A549 (cell line): Measurements from ENCODE around the gene HSPBP1. TPM values are rescaled to one million over a fixed set of nuclear protein-coding genes. Genes with fewer than 3 reads are reported as not detected.

Experiments used
- ATAC-seq, 2 experiments: fragments of 200-7000 bp in 1 of 2; fragments of >200 bp in 1 of 2; cut with Nextera tagmentation in 1 of 2; cut with Tn5 transposase in 1 of 2; 3 replicates each; pipeline versions ENCODE4 v1.8.0 to v1.9.1; 2018 to 2020; ENCODE audit warnings: mild to moderate bottlenecking in 1 of 2, moderate library complexity in 1 of 2
- CTCF ChIA-PET: fragments of 300-600 bp; sonication (Branson Sonifier 250); formaldehyde crosslinking; extraction: SDS; loops from one replicate; lab custom pipeline; 2021; ENCODE audit warnings: antibody characterized with exemption, inconsistent platforms; lab: Yijun Ruan, JAX
- POLR2A ChIA-PET: fragments of 350-600 bp; formaldehyde crosslinking; extraction: SDS; loops from one replicate; lab custom pipeline; 2021; ENCODE audit warnings: antibody characterized with exemption, inconsistent platforms; lab: Yijun Ruan, JAX
- DNase-seq, 2 experiments: peaks; one replicate each; pipeline versions ENCODE4 v3.0.0 to v3.0.0-alpha.2; 2011 to 2016; ENCODE audit warnings: low read depth in 1 of 2, low spot score in 1 of 2
- FAIRE-seq: peaks from 2 replicates; lab custom pipeline; 2011; peaks lifted over from hg19 to GRCh38; lab: Jason Lieb, UNC
- H3K27ac ChIP-seq, 2 experiments: fragments of >200 bp; sonication (Bioruptor Twin); formaldehyde crosslinking; 3 replicates each; pipeline ENCODE4 v1.5.1; 2016 to 2017
- H3K4me1 ChIP-seq: fragments of >200 bp; sonication (Bioruptor Twin); formaldehyde crosslinking; 3 replicates; pipeline ENCODE4 v1.6.1; 2016
- H3K4me2 ChIP-seq: fragments of >200 bp; sonication (Bioruptor Twin); formaldehyde crosslinking; 3 replicates; pipeline ENCODE4 v1.6.1; 2016
- H3K4me3 ChIP-seq: fragments of >200 bp; sonication (Bioruptor Twin); formaldehyde crosslinking; 3 replicates; pipeline ENCODE4 v1.5.1; 2016
- H3K9me3 ChIP-seq: fragments of >200 bp; sonication (Bioruptor Twin); formaldehyde crosslinking; 3 replicates; pipeline ENCODE4 v1.6.1; 2016
- ATOH8 ChIP-seq: fragments of 250-450 bp; sonication (Bioruptor Pico); IDR thresholded peaks from 2 replicates; pipeline ENCODE4 v1.5.0; 2020; ENCODE audit warnings: low read depth, mild to moderate bottlenecking, moderate library complexity
- CBX8 ChIP-seq: fragments of 200-600 bp; sonication (generic); IDR thresholded peaks from 2 replicates; pipeline ENCODE4 v1.6.1; 2016
- E2F6 ChIP-seq: IDR thresholded peaks from 2 replicates; pipeline ENCODE4 v1.6.1; 2012; ENCODE audit warnings: low read depth, borderline replicate concordance
- EHMT2 ChIP-seq: fragments of 200-600 bp; sonication (generic); IDR thresholded peaks from 2 replicates; pipeline ENCODE4 v1.6.1; 2016; ENCODE audit warnings: antibody characterized with exemption, low read depth, mild to moderate bottlenecking, moderate library complexity
- FOSL2 ChIP-seq, 2 experiments: fragments of 450-650 bp in 1 of 2; fragments of >200 bp in 1 of 2; sonication (Bioruptor Twin) in 1 of 2; formaldehyde crosslinking; IDR thresholded peaks; 2 replicates each; pipeline versions ENCODE4 v1.5.0 to v1.6.1; 2016 to 2020; ENCODE audit warnings: mild to moderate bottlenecking in 1 of 2, moderate library complexity in 1 of 2
- HES2 ChIP-seq: fragments of >200 bp; sonication (Bioruptor Twin); formaldehyde crosslinking; IDR thresholded peaks from 2 replicates; pipeline ENCODE4 v1.6.1; 2016
- HMGXB4 ChIP-seq: fragments of 250-450 bp; sonication (Bioruptor Pico); IDR thresholded peaks from 2 replicates; pipeline ENCODE4 v1.5.0; 2021; ENCODE audit warnings: mild to moderate bottlenecking, moderate library complexity, borderline replicate concordance
- HOXB13 ChIP-seq: fragments of 250-450 bp; sonication (Bioruptor Pico); IDR thresholded peaks from 2 replicates; pipeline ENCODE4 v1.5.0; 2020; ENCODE audit warnings: low read depth, mild to moderate bottlenecking, moderate library complexity
- JUN ChIP-seq, 2 experiments: fragments of >200 bp; sonication (Bioruptor Twin); formaldehyde crosslinking; IDR thresholded peaks; 2 replicates in 1 of 2; 3 replicates in 1 of 2; pipeline ENCODE4 v1.6.1; 2016 to 2017
- KDM5A ChIP-seq: fragments of 200-600 bp; sonication (generic); IDR thresholded peaks from 2 replicates; pipeline ENCODE4 v1.6.1; 2016; ENCODE audit warnings: antibody characterized with exemption, mild to moderate bottlenecking
- MAFK ChIP-seq: fragments of 450-650 bp; IDR thresholded peaks from 2 replicates; pipeline ENCODE4 v1.6.1; 2014; ENCODE audit not compliant: partially characterized antibody
- PBX3 ChIP-seq: IDR thresholded peaks from 2 replicates; pipeline ENCODE4 v1.6.1; 2012
- PHF8 ChIP-seq: fragments of 200-600 bp; sonication (generic); IDR thresholded peaks from 2 replicates; pipeline ENCODE4 v1.6.1; 2016; ENCODE audit warnings: low read depth, mild to moderate bottlenecking, antibody characterized with exemption, moderate library complexity, borderline replicate concordance
- RAD21 ChIP-seq, 2 experiments: fragments of >200 bp in 1 of 2; sonication (Bioruptor Twin) in 1 of 2; formaldehyde crosslinking in 1 of 2; IDR thresholded peaks in 1 of 2; conservative IDR thresholded peaks in 1 of 2; 2 replicates in 1 of 2; 3 replicates in 1 of 2; pipeline ENCODE4 v1.6.1; 2012 to 2018; ENCODE audit warnings: inconsistent platforms in 1 of 2
- SMC3 ChIP-seq: fragments of >200 bp; sonication (Bioruptor Twin); formaldehyde crosslinking; IDR thresholded peaks from 3 replicates; pipeline ENCODE4 v1.6.1; 2018; ENCODE audit warnings: inconsistent platforms
- ZC3H11A ChIP-seq: fragments of 450-650 bp; IDR thresholded peaks from 2 replicates; pipeline ENCODE4 v1.6.1; 2014; ENCODE audit warnings: antibody characterized with exemption, mild to moderate bottlenecking
- ZNF302 ChIP-seq: fragments of 250-450 bp; sonication (Bioruptor Pico); IDR thresholded peaks from 2 replicates; pipeline ENCODE4 v1.9.0; 2021; ENCODE audit warnings: inconsistent platforms, mild to moderate bottlenecking, moderate library complexity
- WGBS: methylation state at CpG from one replicate; pipeline ENCODE4 v1.1.6; 2017; ENCODE audit errors: missing lambda C conversion rate; 5-methylcytosine and 5-hydroxymethylcytosine counted together
- polyA plus RNA-seq, 4 experiments: library from polyadenylated mRNA; depleted of rRNA in 3 of 4; stranded (reverse); fragments of >200 nt; fragmentation: RNase III in 1 of 4; extraction: RNeasy Plus Mini Kit Qiagen cat#74134 plus additional on column Dnase treatment in 1 of 4; gene quantifications; 2 replicates in 3 of 4; 3 replicates in 1 of 4; pipeline ENCODE4 v1.2.3, GENCODE V29; 2011 to 2017

Gene HSPBP1
- polyA plus RNA-seq, 2 of the 4 experiments (the other 2 are of a cell fraction), result 52.1 to 121 TPM

- no peak overlapping the region for H3K27ac ChIP-seq
- ATAC-seq (no peak), FAIRE-seq (no peak), DNase-seq (no peak)
- CTCF ChIA-PET, result interaction anchor here (1.1 to 7.9 kb wide), 3 partner anchors 13 to 230 kb away, joined by 3 to 44 read pairs (median 3); partner anchors contain the start of genes PPP6R1 and TMEM238
- WGBS, result 94% methylated on average over 17 of the region's 36 CpGs
- POLR2A ChIA-PET, result no interaction called here
- H3K9me3 ChIP-seq, result no peaks in the 10 kb centered on the region
- no peak overlapping the region for H3K4me3 ChIP-seq
- TF ChIP-seq HOXB13 (CRISPR knock-in tag) (no peak), KDM5A (no peak), PHF8 (no peak), E2F6 (no peak), SMC3 (no peak), JUN (IDR thresholded peaks at IDR 0.05) (no peak)
- peaks cover 8% of the 10 kb centered on the region; the same call in 1 of the 3 replicates for H3K4me1 ChIP-seq
- no peak overlapping the region for H3K4me2 ChIP-seq
Observed at GRCh38 chr19:55273978-55274707, 5.8 kb downstream of the HSPBP1 start.

GRCh38 chr19:55272142-55272541 lies 7.8 kb downstream of the HSPBP1 start:
- CTCF ChIA-PET, result interaction anchor here (1.2 to 7.9 kb wide), 3 partner anchors 11 to 131 kb away, joined by 3 to 44 read pairs (median 4); partner anchors contain the start of gene PPP6R1
- 95% methylated on average over 18 of the region's 18 CpGs for WGBS
- Histone ChIP-seq H3K4me2 (no peak overlapping the region), H3K4me3 (no peak overlapping the region), H3K4me1 (no peaks in the 10 kb centered on the region), H3K27ac (no peak overlapping the region), H3K9me3 (peaks cover under 1% of the 10 kb centered on the region; the same call in 1 of the 3 replicates)
- TF ChIP-seq E2F6, result no peak
- TF ChIP-seq HMGXB4 (CRISPR knock-in tag), result no peak
- TF ChIP-seq ZC3H11A, result no peak
- no peak for TF ChIP-seq PBX3
- no peak for TF ChIP-seq PHF8
- no peak for TF ChIP-seq MAFK
- TF ChIP-seq FOSL2 (IDR thresholded peaks at IDR 0.05), result no peak
- TF ChIP-seq FOSL2 (CRISPR knock-in tag; IDR thresholded peaks at IDR 0.05), result no peak
- TF ChIP-seq RAD21 (conservative IDR thresholded peaks at IDR 0.05 in 1 of 2, IDR thresholded peaks at IDR 0.05 in 1 of 2), result no peak
- TF ChIP-seq ZNF302 (CRISPR knock-in tag), result no peak
- no peak for TF ChIP-seq HES2
- TF ChIP-seq ATOH8 (CRISPR knock-in tag), result no peak
- TF ChIP-seq EHMT2, result no peak
- TF ChIP-seq CBX8, result no peak
- POLR2A ChIA-PET, result no interaction called here
- ATAC-seq (peak in 1 of 2 experiments; percentile 12; a peak in 1 of 6 replicates), DNase-seq (no peak), FAIRE-seq (no peak)
